H1 (cell line): ENCODE measurements around the gene DUSP10. TPM values are rescaled to one million over a fixed set of nuclear protein-coding genes. Genes with fewer than 3 reads are reported as not detected.

ENCODE experiments used
- CTCF ChIA-PET: fragments of 300-600 bp; sonication (Branson Sonifier 250); formaldehyde crosslinking; loops from one replicate; lab custom pipeline; 2021; ENCODE audit not compliant: partially characterized antibody; lab: Charles Lee
- POLR2A ChIA-PET: fragments of 300-600 bp; sonication (Branson Sonifier 250); formaldehyde crosslinking; loops from one replicate; lab custom pipeline; 2021; ENCODE audit warnings: inconsistent platforms; ENCODE audit not compliant: partially characterized antibody; lab: Charles Lee
- DNase-seq, 2 experiments: peaks; one replicate each; pipeline versions ENCODE4 v3.0.0 to v3.0.0-alpha.2; 2010 to 2022; ENCODE audit warnings: low spot score in 2 of 2, low read depth in 1 of 2, mixed read lengths in 1 of 2
- FAIRE-seq: peaks from 2 replicates; lab custom pipeline; 2011; peaks lifted over from hg19 to GRCh38; lab: Jason Lieb, UNC
- H2AFZ ChIP-seq: 2 replicates; pipeline ENCODE4 v1.8.1; 2012; ENCODE audit warnings: low read length, inconsistent platforms
- H2AK5ac ChIP-seq: 2 replicates; pipeline ENCODE4 v1.6.1; 2013; ENCODE audit warnings: low read depth, low read length
- H2BK120ac ChIP-seq: replicated peaks from 2 replicates; pipeline ENCODE3; 2013; ENCODE audit warnings: low read depth, low read length, inconsistent platforms
- H2BK12ac ChIP-seq: 2 replicates; pipeline ENCODE4 v1.6.1; 2013; ENCODE audit warnings: low read depth, low read length
- H2BK15ac ChIP-seq: 2 replicates; pipeline ENCODE4 v1.6.1; 2013; ENCODE audit warnings: low read length
- H2BK20ac ChIP-seq: 2 replicates; pipeline ENCODE4 v1.6.1; 2013; ENCODE audit warnings: low read length
- H2BK5ac ChIP-seq: 2 replicates; pipeline ENCODE4 v1.6.1; 2013; ENCODE audit warnings: low read depth, low read length
- H3K14ac ChIP-seq: 2 replicates; pipeline ENCODE4 v1.6.1; 2013; ENCODE audit warnings: inconsistent platforms; ENCODE audit not compliant: insufficient read length
- H3K18ac ChIP-seq: 2 replicates; pipeline ENCODE4 v1.6.1; 2013; ENCODE audit warnings: low read length; ENCODE audit errors: extremely low read depth
- H3K23ac ChIP-seq: 2 replicates; pipeline ENCODE4 v1.6.1; 2013; ENCODE audit warnings: inconsistent platforms; ENCODE audit not compliant: insufficient read length
- H3K23me2 ChIP-seq: 2 replicates; pipeline ENCODE4 v1.6.1; 2013; ENCODE audit warnings: low read depth, low read length
- H3K27ac ChIP-seq: 2 replicates; pipeline ENCODE4 v1.6.1; 2011; ENCODE audit warnings: low read depth, low read length, inconsistent platforms
- H3K27me3 ChIP-seq, 4 experiments: replicated peaks in 1 of 4; 1 replicate in 1 of 4; 2 replicates in 3 of 4; pipeline versions ENCODE4 v1.6.1 to v1.8.1; 2011 to 2013; ENCODE audit warnings: low read length in 3 of 4, mild to moderate bottlenecking in 3 of 4, inconsistent platforms in 2 of 4, mixed read lengths in 2 of 4, moderate library complexity in 1 of 4; ENCODE audit not compliant: control insufficient read depth in 3 of 4, insufficient read depth in 3 of 4; ENCODE audit errors: extremely low read depth in 1 of 4
- H3K36me3 ChIP-seq, 4 experiments: 2 replicates each; pipeline versions ENCODE4 v1.6.1 to v1.8.1; 2011 to 2013; ENCODE audit warnings: mild to moderate bottlenecking in 4 of 4, low read length in 3 of 4, moderate library complexity in 2 of 4, control low read depth in 1 of 4, inconsistent platforms in 1 of 4; ENCODE audit not compliant: insufficient read depth in 4 of 4, control insufficient read depth in 2 of 4
- H3K4ac ChIP-seq: replicated peaks from 2 replicates; pipeline ENCODE3; 2013; ENCODE audit warnings: low read length, low read depth, mixed read lengths, inconsistent platforms; ENCODE audit not compliant: insufficient read length
- H3K4me1 ChIP-seq, 4 experiments: replicated peaks in 1 of 4; 1 replicate in 1 of 4; 2 replicates in 3 of 4; pipeline versions ENCODE4 v1.6.1 to v1.8.1; 2011 to 2013; ENCODE audit warnings: low read length in 3 of 4, inconsistent platforms in 2 of 4, mixed read lengths in 1 of 4; ENCODE audit not compliant: insufficient read depth in 4 of 4, control insufficient read depth in 3 of 4
- H3K4me2 ChIP-seq, 2 experiments: 2 replicates each; pipeline versions ENCODE4 v1.6.1 to v1.8.1; 2011 to 2013; ENCODE audit warnings: low read depth in 2 of 2, low read length in 2 of 2, control low read depth in 1 of 2, inconsistent platforms in 1 of 2, mild to moderate bottlenecking in 1 of 2; ENCODE audit not compliant: insufficient read depth in 1 of 2
- H3K4me3 ChIP-seq, 4 experiments: fragments of 200-600, 300-600 bp in 1 of 4; sonication (generic), shearing (Covaris generic), sonication (Bioruptor Twin) in 1 of 4; 2 replicates each; pipeline versions ENCODE4 v1.5.1 to v1.8.1; 2011 to 2016; ENCODE audit warnings: low read length in 4 of 4, low read depth in 3 of 4, control low read depth in 2 of 4, inconsistent platforms in 2 of 4, mild to moderate bottlenecking in 2 of 4, mixed read lengths in 1 of 4, moderate library complexity in 1 of 4; ENCODE audit not compliant: insufficient read depth in 2 of 4; ENCODE audit errors: extremely low read depth in 1 of 4
- H3K56ac ChIP-seq: replicated peaks from 2 replicates; pipeline ENCODE3; 2013; ENCODE audit warnings: low read depth, mild to moderate bottlenecking, mixed read lengths, low read length, inconsistent platforms; ENCODE audit not compliant: insufficient read length
- H3K79me1 ChIP-seq: 2 replicates; pipeline ENCODE4 v1.6.1; 2013; ENCODE audit warnings: low read depth, low read length, control low read depth
- H3K79me2 ChIP-seq, 2 experiments: 2 replicates each; pipeline versions ENCODE4 v1.6.1 to v1.8.1; 2012 to 2013; ENCODE audit warnings: low read length in 2 of 2, mild to moderate bottlenecking in 2 of 2, inconsistent platforms in 1 of 2; ENCODE audit not compliant: insufficient read depth in 2 of 2, control insufficient read depth in 1 of 2
- H3K9ac ChIP-seq, 4 experiments: replicated peaks in 1 of 4; 1 replicate in 1 of 4; 2 replicates in 3 of 4; pipeline versions ENCODE4 v1.6.1 to v1.8.1; 2011 to 2013; ENCODE audit warnings: low read depth in 3 of 4, low read length in 3 of 4, control low read depth in 2 of 4, mild to moderate bottlenecking in 2 of 4, moderate library complexity in 2 of 4, inconsistent platforms in 1 of 4; ENCODE audit errors: extremely low read depth in 1 of 4
- H3K9me3 ChIP-seq, 2 experiments: 2 replicates each; pipeline versions ENCODE4 v1.6.1 to v1.8.1; 2012 to 2013; ENCODE audit warnings: mild to moderate bottlenecking in 2 of 2, moderate library complexity in 2 of 2, control low read depth in 1 of 2, inconsistent platforms in 1 of 2, low read depth in 1 of 2, low read length in 1 of 2, mixed read lengths in 1 of 2; ENCODE audit not compliant: insufficient read depth in 2 of 2
- H4K20me1 ChIP-seq, 2 experiments: replicated peaks in 1 of 2; 2 replicates each; pipeline versions ENCODE3 to v1.8.1; 2011 to 2013; ENCODE audit warnings: inconsistent platforms in 2 of 2, low read length in 2 of 2, mild to moderate bottlenecking in 1 of 2; ENCODE audit not compliant: insufficient read depth in 2 of 2, control insufficient read depth in 1 of 2
- H4K5ac ChIP-seq: 2 replicates; pipeline ENCODE4 v1.6.1; 2013; ENCODE audit warnings: low read length, low read depth, mixed read lengths, inconsistent platforms; ENCODE audit not compliant: insufficient read length
- H4K8ac ChIP-seq: 2 replicates; pipeline ENCODE4 v1.8.0; 2013; ENCODE audit warnings: mild to moderate bottlenecking, moderate library complexity, low read length, inconsistent platforms; ENCODE audit not compliant: insufficient read depth; ENCODE audit errors: extremely low read depth
- H4K91ac ChIP-seq: replicated peaks from 2 replicates; pipeline ENCODE3; 2013; ENCODE audit warnings: low read length, mixed read lengths, inconsistent platforms; ENCODE audit not compliant: insufficient read length
- ASH2L ChIP-seq: fragments of 200-600, 300-600 bp; sonication (generic); IDR thresholded peaks from one replicate; pipeline ENCODE4 v1.7.1; 2017; ENCODE audit warnings: low read length
- BACH1 ChIP-seq: IDR thresholded peaks from 2 replicates; pipeline ENCODE4 v1.6.1; 2012; ENCODE audit warnings: low read length, improper control_type of control experiment
- E2F6 ChIP-seq: IDR thresholded peaks from 2 replicates; pipeline ENCODE4 v1.6.1; 2012; ENCODE audit warnings: inconsistent platforms
- FOSL1 ChIP-seq: IDR thresholded peaks from 2 replicates; pipeline ENCODE4 v1.6.1; 2011; ENCODE audit warnings: mild to moderate bottlenecking, low read depth, low read length, moderate library complexity; ENCODE audit not compliant: insufficient read depth
- GTF2F1 ChIP-seq: IDR thresholded peaks from 2 replicates; pipeline ENCODE4 v1.6.1; 2012; ENCODE audit warnings: low read depth, low read length, improper control_type of control experiment, borderline replicate concordance
- JUND ChIP-seq: IDR thresholded peaks from 2 replicates; pipeline ENCODE4 v1.6.1; 2011; ENCODE audit warnings: mild to moderate bottlenecking, improper control_type of control experiment, low read length
- KDM5A ChIP-seq: fragments of 200-600 bp; IDR thresholded peaks from 2 replicates; pipeline ENCODE4 v1.7.1; 2012; ENCODE audit warnings: mild to moderate bottlenecking, low read length, inconsistent platforms, mixed read lengths
- NANOG ChIP-seq: IDR thresholded peaks from 2 replicates; pipeline ENCODE4 v1.6.1; 2011; ENCODE audit warnings: low read length, low read depth, mild to moderate bottlenecking, inconsistent platforms; ENCODE audit not compliant: insufficient read depth, poor library complexity, severe bottlenecking
- RNF2 ChIP-seq: fragments of 200-900, 300-1000 bp; sonication (generic); IDR thresholded peaks from 2 replicates; pipeline ENCODE4 v1.7.1; 2016; ENCODE audit warnings: borderline replicate concordance, low read depth, mild to moderate bottlenecking, antibody characterized with exemption, low read length; ENCODE audit not compliant: poor library complexity, severe bottlenecking; ENCODE audit errors: missing control alignments
- TEAD4 ChIP-seq: IDR thresholded peaks from 2 replicates; pipeline ENCODE4 v1.6.1; 2012; ENCODE audit warnings: low read depth, low read length, inconsistent platforms, mixed read lengths
- WGBS, 2 experiments: shearing (Covaris generic) in 1 of 2; methylation state at CpG; one replicate each; pipeline versions ENCODE4 v1.1.6 to v1.1.7; 2013 to 2015; ENCODE audit warnings: low lambda C conversion rate in 2 of 2, mixed read lengths in 2 of 2, inconsistent platforms in 1 of 2, low coverage in 1 of 2, missing lambda C conversion rate in 1 of 2; ENCODE audit not compliant: insufficient replicate concordance in 2 of 2, insufficient coverage in 1 of 2, insufficient read length in 1 of 2; ENCODE audit errors: extremely low coverage in 1 of 2, missing lambda C conversion rate in 1 of 2; 5-methylcytosine and 5-hydroxymethylcytosine counted together
- polyA plus RNA-seq, 7 experiments: library from polyadenylated mRNA; depleted of rRNA in 3 of 7; stranded (reverse) in 5 of 7; unstranded in 2 of 7; fragments of >200 nt in 5 of 7; fragments of 200-250 nt in 2 of 7; gene quantifications; 1 replicate in 5 of 7; 2 replicates in 1 of 7; 4 replicates in 1 of 7; pipeline versions ENCODE4 v1.2.1 to v1.2.3, GENCODE V29; 2011 to 2013; ENCODE audit warnings: missing spikeins in 2 of 7, mixed read lengths in 2 of 7
- total RNA-seq: library from RNA; stranded (reverse); fragmentation: NEBNext Ultra II Directional; extraction: Animal tissue kit (Norgen Biotek cat#: 25700); gene quantifications from 2 replicates; pipeline ENCODE4 v1.2.1, GENCODE V29; 2021

Gene DUSP10
- total and polyA plus RNA-seq, 2 of the 8 experiments (the other 6 are each of a cell fraction or from before 2014, with no cell fraction given): 1.2 TPM

- Histone ChIP-seq H3K36me3 (peaks cover 0 to 2% (median 0%) of the 10 kb centered on the region in 4 experiments; a peak in 1 of 8 replicates), H4K5ac (no peak overlapping the region), H2BK15ac (no peak overlapping the region), H2BK120ac (no peak overlapping the region), H3K23me2 (no peaks in the 10 kb centered on the region), H3K9ac (no peak overlapping the region), H3K4ac (no peak overlapping the region), H3K18ac (no peak overlapping the region), H3K79me2 (no peaks in the 10 kb centered on the region), H4K91ac (no peak overlapping the region), H3K23ac (no peak overlapping the region), H3K4me1 (no peaks in the 10 kb centered on the region), H2BK12ac (no peak overlapping the region), H3K27me3 (no peaks in the 10 kb centered on the region), H4K8ac (no peak overlapping the region), H4K20me1 (no peaks in the 10 kb centered on the region), H3K4me3 (no peak overlapping the region), H2BK20ac (no peak overlapping the region), H2AFZ (no peak overlapping the region), H3K56ac (no peak overlapping the region), H2BK5ac (no peak overlapping the region), H3K4me2 (no peak overlapping the region), H3K9me3 (no peaks in the 10 kb centered on the region), H3K27ac (no peak overlapping the region), H3K79me1 (no peaks in the 10 kb centered on the region), H2AK5ac (no peak overlapping the region), H3K14ac (no peak overlapping the region)
- 100% methylated on average over 1 of the region's 1 CpG; no CpG with 5 or more reads in 1 of the 2 experiments for WGBS, 2 experiments
- no peak for DNase-seq
- TF ChIP-seq E2F6 (no peak), KDM5A (no peak), BACH1 (no peak), NANOG (no peak), GTF2F1 (no peak), TEAD4 (no peak), RNF2 (no peak), ASH2L (no peak), FOSL1 (no peak), JUND (no peak)
- ChIA-PET POLR2A (no interaction called here), CTCF (interaction anchor here (0.6 to 0.7 kb wide), 2 partner anchors 18 to 542 kb away, joined by 4 to 5 read pairs; no protein-coding TSS in a partner anchor)
- FAIRE-seq: no peak
Observed at GRCh38 chr1:221700536-221700935, 41.4 kb downstream of the DUSP10 start.
